Smooth muscle cell (in vitro differentiated cells): ENCODE results near the gene SPAG8. TPM values are rescaled to one million over a fixed set of nuclear protein-coding genes. Genes with fewer than 3 reads are reported as not detected.

Experiments used
- DNase-seq: peaks from one replicate; lab custom pipeline; 2025; ENCODE audit not compliant: unreplicated experiment; lab: John Stamatoyannopoulos, UW
- H2AFZ ChIP-seq: fragments of 200-600 bp; sonication (generic); 2 replicates; pipeline ENCODE4 v1.6.0; 2016; ENCODE audit warnings: antibody characterized with exemption, low read depth, mild to moderate bottlenecking
- H3F3A ChIP-seq: fragments of 200-600 bp; sonication (generic); 2 replicates; pipeline ENCODE4 v1.6.0; 2017; ENCODE audit warnings: antibody characterized with exemption, low read depth
- H3K27ac ChIP-seq: fragments of 200-600 bp; sonication (generic); 2 replicates; pipeline ENCODE4 v1.5.1; 2016; ENCODE audit warnings: low read depth, mild to moderate bottlenecking
- H3K27me3 ChIP-seq: fragments of 200-600 bp; sonication (generic); 2 replicates; pipeline ENCODE4 v1.6.1; 2016; ENCODE audit warnings: low read depth, mild to moderate bottlenecking
- H3K36me3 ChIP-seq: fragments of 200-600 bp; sonication (generic); 2 replicates; pipeline ENCODE4 v1.5.1; 2016; ENCODE audit warnings: low read depth
- H3K4me1 ChIP-seq: fragments of 200-600 bp; sonication (generic); 2 replicates; pipeline ENCODE4 v1.5.1; 2016; ENCODE audit warnings: low read depth
- H3K4me2 ChIP-seq: fragments of 200-600 bp; sonication (generic); 2 replicates; pipeline ENCODE4 v1.6.0; 2016; ENCODE audit warnings: mild to moderate bottlenecking
- H3K4me3 ChIP-seq: fragments of 200-600 bp; sonication (generic); 2 replicates; pipeline ENCODE4 v1.5.1; 2016; ENCODE audit warnings: mild to moderate bottlenecking
- H3K79me2 ChIP-seq: fragments of 200-600 bp; sonication (generic); 2 replicates; pipeline ENCODE4 v1.6.0; 2016; ENCODE audit warnings: low read depth, mild to moderate bottlenecking
- H3K9ac ChIP-seq: fragments of 200-600 bp; sonication (generic); 2 replicates; pipeline ENCODE4 v1.6.0; 2016; ENCODE audit warnings: low read depth
- H3K9me3 ChIP-seq: fragments of 200-600 bp; sonication (generic); replicated peaks from 2 replicates; pipeline ENCODE4 v1.5.1; 2016; ENCODE audit warnings: low read depth
- H4K20me1 ChIP-seq: fragments of 200-600 bp; sonication (generic); 2 replicates; pipeline ENCODE4 v1.6.0; 2016; ENCODE audit warnings: low read depth
- WGBS: methylation state at CpG from one replicate; pipeline ENCODE4 v1.1.7; 2016; ENCODE audit warnings: low lambda C conversion rate; 5-methylcytosine and 5-hydroxymethylcytosine counted together
- polyA plus RNA-seq: library from polyadenylated mRNA; unstranded; fragments of >200 nt; fragmentation: Nextera tagmentation; extraction: Ambion mirVana; gene quantifications from 2 replicates; pipeline ENCODE4 v1.2.1, GENCODE V29; 2016
- total RNA-seq: library from RNA; depleted of rRNA; stranded (reverse); fragments of >200 nt; gene quantifications from 2 replicates; pipeline ENCODE4 v1.2.3, GENCODE V29; 2014
- TF ChIP-seq, protein P1 (sequence below): fragments of 200-600 bp; sonication (generic); IDR thresholded peaks from 2 replicates; pipeline ENCODE4 v1.5.1; 2017; ENCODE audit warnings: borderline replicate concordance, mild to moderate bottlenecking, antibody characterized with exemption; ENCODE audit not compliant: insufficient read depth, poor library complexity, severe bottlenecking

Gene SPAG8
- total and polyA plus RNA-seq, 2 experiments from 2014 or later: 1.2 TPM; not detected in 1

DNA sequence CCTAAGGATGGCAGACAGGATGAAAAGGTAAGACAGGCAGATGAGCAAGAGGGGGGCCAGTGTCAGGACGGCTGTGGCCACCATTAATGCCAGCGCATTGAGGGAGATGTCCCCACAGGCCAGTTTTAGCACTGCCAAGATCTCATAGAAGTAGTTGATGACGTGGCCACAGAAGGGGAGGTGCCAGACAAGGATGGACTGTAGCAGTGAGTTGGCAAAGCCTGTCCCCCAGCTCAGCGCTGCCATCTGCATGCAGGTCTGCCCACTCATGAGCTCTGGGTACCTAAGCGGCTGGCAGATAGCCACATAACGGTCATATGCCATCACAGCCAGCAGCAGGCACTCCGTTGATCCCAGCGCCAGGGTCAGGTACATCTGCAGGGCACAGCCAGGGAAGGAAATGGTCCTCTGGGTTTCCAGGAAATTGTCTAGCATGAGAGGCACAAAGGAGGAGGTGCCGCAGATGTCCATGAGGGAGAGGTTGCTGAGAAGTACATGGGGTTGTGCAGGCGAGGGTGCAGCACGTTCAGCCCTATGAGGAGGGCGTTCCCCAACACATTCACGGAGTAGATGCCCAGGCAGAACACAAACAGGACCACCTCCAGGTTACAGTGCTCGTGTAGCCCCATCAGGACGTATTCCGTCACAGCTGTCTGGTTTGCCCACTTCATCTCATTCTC lies 47.4 kb upstream of the SPAG8 start:
- Histone ChIP-seq H3K4me2 (no peak overlapping the region), H3K9ac (no peak overlapping the region), H3K4me1 (no peaks in the 10 kb centered on the region), H3K9me3 (no peaks in the 10 kb centered on the region), H3K4me3 (no peak overlapping the region), H3K79me2 (no peaks in the 10 kb centered on the region), H3K27me3 (peaks cover 13% of the 10 kb centered on the region), H4K20me1 (no peaks in the 10 kb centered on the region), H3F3A (no peaks in the 10 kb centered on the region), H2AFZ (no peak overlapping the region), H3K27ac (no peak overlapping the region), H3K36me3 (no peaks in the 10 kb centered on the region)
- 81% methylated on average over 16 of the region's 16 CpGs for WGBS
- DNase-seq: no peak
- TF ChIP-seq, protein P1, sequence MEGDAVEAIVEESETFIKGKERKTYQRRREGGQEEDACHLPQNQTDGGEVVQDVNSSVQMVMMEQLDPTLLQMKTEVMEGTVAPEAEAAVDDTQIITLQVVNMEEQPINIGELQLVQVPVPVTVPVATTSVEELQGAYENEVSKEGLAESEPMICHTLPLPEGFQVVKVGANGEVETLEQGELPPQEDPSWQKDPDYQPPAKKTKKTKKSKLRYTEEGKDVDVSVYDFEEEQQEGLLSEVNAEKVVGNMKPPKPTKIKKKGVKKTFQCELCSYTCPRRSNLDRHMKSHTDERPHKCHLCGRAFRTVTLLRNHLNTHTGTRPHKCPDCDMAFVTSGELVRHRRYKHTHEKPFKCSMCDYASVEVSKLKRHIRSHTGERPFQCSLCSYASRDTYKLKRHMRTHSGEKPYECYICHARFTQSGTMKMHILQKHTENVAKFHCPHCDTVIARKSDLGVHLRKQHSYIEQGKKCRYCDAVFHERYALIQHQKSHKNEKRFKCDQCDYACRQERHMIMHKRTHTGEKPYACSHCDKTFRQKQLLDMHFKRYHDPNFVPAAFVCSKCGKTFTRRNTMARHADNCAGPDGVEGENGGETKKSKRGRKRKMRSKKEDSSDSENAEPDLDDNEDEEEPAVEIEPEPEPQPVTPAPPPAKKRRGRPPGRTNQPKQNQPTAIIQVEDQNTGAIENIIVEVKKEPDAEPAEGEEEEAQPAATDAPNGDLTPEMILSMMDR: no peak

DNA sequence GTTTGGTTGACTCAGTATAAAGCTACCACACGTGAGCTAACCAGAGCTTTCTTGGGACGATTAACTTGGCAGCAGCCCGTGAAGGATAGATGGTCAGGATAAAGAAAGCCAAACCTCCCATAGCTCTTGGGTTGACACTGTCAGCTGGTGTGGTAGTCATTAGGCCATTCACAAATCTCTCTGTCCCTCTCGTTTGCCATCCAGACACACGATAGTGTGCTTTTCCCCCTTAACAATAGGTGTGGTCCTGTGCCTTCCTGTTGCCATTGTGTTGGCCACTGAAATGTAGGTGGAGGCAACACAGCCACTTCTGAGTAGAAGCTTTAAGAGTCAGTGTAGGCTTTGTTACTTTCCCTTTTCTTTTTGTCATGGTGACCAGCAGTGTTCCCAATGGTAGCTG lies 46.4 kb upstream of the SPAG8 start:
- no peaks in the 10 kb centered on the region for H3K36me3 ChIP-seq
- H4K20me1 ChIP-seq: no peaks in the 10 kb centered on the region
- no peaks in the 10 kb centered on the region for H3K4me1 ChIP-seq
- H3K79me2 ChIP-seq: no peaks in the 10 kb centered on the region
- no peaks in the 10 kb centered on the region for H3K9me3 ChIP-seq
- no peak overlapping the region for H3K4me3 ChIP-seq
- no peak overlapping the region for H2AFZ ChIP-seq
- DNase-seq: no peak
- no peaks in the 10 kb centered on the region for H3F3A ChIP-seq
- H3K4me2 ChIP-seq: no peak overlapping the region
- TF ChIP-seq, protein P1: no peak
- 93% methylated on average over 5 of the region's 5 CpGs for WGBS
- no peak overlapping the region for H3K9ac ChIP-seq
- peaks cover 11% of the 10 kb centered on the region for H3K27me3 ChIP-seq
- H3K27ac ChIP-seq: no peak overlapping the region

DNA sequence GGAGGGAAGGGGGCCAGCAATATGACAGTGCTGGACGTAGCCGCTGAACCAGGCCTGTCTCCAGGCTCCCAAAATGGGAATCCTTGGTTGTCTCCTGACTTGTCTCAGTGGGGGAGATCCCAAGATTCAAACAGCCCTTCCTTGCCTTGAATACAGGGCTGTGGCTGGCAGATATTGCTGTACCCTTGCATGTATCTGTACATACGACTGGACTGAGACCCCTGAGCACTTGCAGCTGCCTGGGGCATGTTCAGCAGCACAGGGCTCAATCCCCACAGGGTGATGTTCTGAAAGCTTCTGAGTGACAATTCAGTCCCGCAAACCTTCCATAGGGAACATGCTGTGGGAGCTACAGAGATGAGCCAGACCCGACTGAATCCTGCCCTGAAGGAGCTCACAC lies 44.8 kb upstream of the SPAG8 start:
- H3K4me1 ChIP-seq: no peaks in the 10 kb centered on the region
- no peak overlapping the region for H3K27ac ChIP-seq
- 87% methylated on average over 5 of the region's 5 CpGs for WGBS
- H3K4me2 ChIP-seq: no peak overlapping the region
- H3K36me3 ChIP-seq: no peaks in the 10 kb centered on the region
- no peaks in the 10 kb centered on the region for H3K9me3 ChIP-seq
- no peak for DNase-seq
- H2AFZ ChIP-seq: no peak overlapping the region
- H4K20me1 ChIP-seq: no peaks in the 10 kb centered on the region
- H3K9ac ChIP-seq: no peak overlapping the region
- H3K79me2 ChIP-seq: no peaks in the 10 kb centered on the region
- peaks cover 11% of the 10 kb centered on the region for H3K27me3 ChIP-seq
- TF ChIP-seq, protein P1: no peak
- no peaks in the 10 kb centered on the region for H3F3A ChIP-seq
- H3K4me3 ChIP-seq: no peak overlapping the region

DNA sequence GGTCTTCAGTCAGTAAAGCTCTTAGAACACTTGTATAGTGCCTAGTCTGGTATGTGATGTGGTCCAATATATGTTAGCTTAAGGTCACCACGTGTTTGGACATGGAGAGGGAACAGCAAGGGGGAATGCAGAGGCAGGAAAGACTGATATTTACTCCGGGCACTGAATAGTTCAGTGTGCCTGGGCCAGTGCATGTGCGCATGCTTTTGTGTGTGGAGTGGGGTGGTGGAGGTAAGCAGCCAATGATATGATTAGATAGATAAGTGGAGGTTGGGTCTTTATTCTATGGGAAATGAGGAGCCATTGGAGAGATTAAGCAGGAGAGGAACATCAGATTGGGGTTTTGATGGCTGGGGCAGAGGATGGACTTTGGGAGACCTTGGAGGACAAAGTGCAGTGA lies 44.1 kb upstream of the SPAG8 start:
- Histone ChIP-seq H3K9ac (no peak overlapping the region), H3F3A (no peaks in the 10 kb centered on the region), H3K4me3 (no peak overlapping the region), H2AFZ (no peak overlapping the region), H3K27me3 (peaks cover 8% of the 10 kb centered on the region), H3K4me1 (no peaks in the 10 kb centered on the region), H3K9me3 (no peaks in the 10 kb centered on the region), H4K20me1 (no peaks in the 10 kb centered on the region), H3K36me3 (no peaks in the 10 kb centered on the region), H3K4me2 (no peak overlapping the region), H3K79me2 (no peaks in the 10 kb centered on the region), H3K27ac (no peak overlapping the region)
- 89% methylated on average over 3 of the region's 3 CpGs for WGBS
- no peak for DNase-seq
- TF ChIP-seq, protein P1: no peak
